Measurements from ENCODE around the gene FNIP1. TPM values are rescaled to one million over a fixed set of nuclear protein-coding genes. Genes with fewer than 3 reads are reported as not detected.

The FNIP1 gene
- total RNA-seq, 1 experiment from 2014 or later, result 16.4 TPM

GRCh38 chr5:131613423-131613822, 183.4 kb downstream of the FNIP1 start (continued):
- TF ChIP-seq ZBTB33 (IDR thresholded peaks at IDR 0.05; ENCODE audit: extremely low read depth, insufficient replicate concordance, low read length) (no peak), ZFX (IDR thresholded peaks at IDR 0.05) (no peak), EZH2 (IDR thresholded peaks at IDR 0.05) (no peak), SP1 (IDR thresholded peaks at IDR 0.05; ENCODE audit: low read depth) (no peak), SRF (IDR thresholded peaks at IDR 0.05; ENCODE audit: low read depth) (no peak), RAD21 (IDR thresholded peaks at IDR 0.05; ENCODE audit: low read depth) (no peak), EGR1 (IDR thresholded peaks at IDR 0.05; ENCODE audit: low read depth) (no peak), EZH2phosphoT487 (IDR thresholded peaks at IDR 0.05; ENCODE audit: borderline replicate concordance) (no peak), JUND (IDR thresholded peaks at IDR 0.05) (no peak), TCF7L2 (IDR thresholded peaks at IDR 0.05; ENCODE audit: borderline replicate concordance, extremely low read depth, insufficient read depth, insufficient read length) (no peak)

- Histone ChIP-seq H3K4me2 (ENCODE audit: low read length) (peak overlapping the region; percentile 34), H3K4me3 (replicated peaks in 1 of 2; ENCODE audit: low read depth in 1 of 2, low read length in 2 of 2) (no peak overlapping the region), H4K20me1 (ENCODE audit: insufficient read depth) (no peaks in the 10 kb centered on the region), H3K4me1 (ENCODE audit: control insufficient read depth in 1 of 2, insufficient read depth in 2 of 2, low read length in 2 of 2) (peaks cover 6 to 24% of the 10 kb centered on the region in 2 experiments; a peak in 3 of 4 replicates), H3K9me3 (ENCODE audit: control insufficient read depth in 1 of 2, insufficient read depth in 1 of 2, low read depth in 1 of 2, low read length in 2 of 2) (no peaks in the 10 kb centered on the region), H3K36me3 (ENCODE audit: control insufficient read depth in 1 of 2, insufficient read depth in 2 of 2, low read length in 2 of 2) (no peaks in the 10 kb centered on the region), H3K27ac (ENCODE audit: low read depth, low read length) (no peak overlapping the region), H3K9ac (ENCODE audit: low read length) (no peak overlapping the region), H3K79me2 (ENCODE audit: insufficient read depth, low read length) (peaks cover 99% of the 10 kb centered on the region), H3K27me3 (ENCODE audit: insufficient read depth, low read length) (no peaks in the 10 kb centered on the region), H2AFZ (ENCODE audit: low read depth, low read length, poor library complexity, severe bottlenecking) (no peak overlapping the region), H3K9me2 (ENCODE audit: insufficient read depth) (no peaks in the 10 kb centered on the region)
- no TSS peak for BruUV-seq (replicated peaks)
- DNase-seq (ENCODE audit: low read depth, low spot score) (no peak), ATAC-seq (0 out of 2 replicates have a peak, but pooled peaks have one; percentile 19)
- intact Hi-C loops (cut with micrococcal nuclease), result no loop called here
- ChIA-PET POLR2A (no interaction called here), CTCF (interaction anchor here (1.2 kb wide), 1 partner anchor 22 kb away, joined by 3 read pairs; no protein-coding TSS in a partner anchor), RAD21 (ENCODE audit: low non-redundant PET in 1 of 2, low total read pairs in 2 of 2, uncharacterized antibody in 2 of 2, unreplicated experiment in 2 of 2) (no interaction called here)
- TF ChIP-seq ZBTB33 (IDR thresholded peaks at IDR 0.05; ENCODE audit: extremely low read depth, insufficient replicate concordance, low read length) (no peak), SRF (IDR thresholded peaks at IDR 0.05; ENCODE audit: low read depth) (no peak), TCF7L2 (IDR thresholded peaks at IDR 0.05; ENCODE audit: borderline replicate concordance, extremely low read depth, insufficient read depth, insufficient read length) (no peak), SP1 (IDR thresholded peaks at IDR 0.05; ENCODE audit: low read depth) (no peak), SIN3A (IDR thresholded peaks at IDR 0.05; ENCODE audit: low read depth) (no peak), ZFX (IDR thresholded peaks at IDR 0.05) (no peak), CBX3 (IDR thresholded peaks at IDR 0.05; ENCODE audit: low read depth) (no peak), FOSL1 (IDR thresholded peaks at IDR 0.05; ENCODE audit: low read depth) (no peak), EGR1 (IDR thresholded peaks at IDR 0.05; ENCODE audit: low read depth) (no peak), CEBPB (IDR thresholded peaks at IDR 0.05; ENCODE audit: low read depth) (no peak), JUND (IDR thresholded peaks at IDR 0.05) (no peak), MAX (IDR thresholded peaks at IDR 0.05) (no peak), ELF1 (IDR thresholded peaks at IDR 0.05; ENCODE audit: borderline replicate concordance, low read depth) (no peak), REST (IDR thresholded peaks at IDR 0.05; ENCODE audit: low read depth) (no peak), YY1 (IDR thresholded peaks at IDR 0.05; ENCODE audit: extremely low read depth, insufficient replicate concordance, low read depth, low read length) (no peak), ZNF274 (IDR thresholded peaks at IDR 0.05; ENCODE audit: low read depth, low read length) (no peak)
Observed at GRCh38 chr5:131611064-131611381, 185.8 kb downstream of the FNIP1 start.

Data from HCT116 (cell line).